GOT3 (cell line): ENCODE data around the gene ADCYAP1R1.

Experiments used
- DNase-seq: peaks from one replicate; lab custom pipeline; 2025; ENCODE audit warnings: mixed read lengths; lab: John Stamatoyannopoulos, UW

Gene ADCYAP1R1

GRCh38 chr7:31068006-31068675, 16.0 kb downstream of the ADCYAP1R1 start:
- DNase-seq = no peak

DNA sequence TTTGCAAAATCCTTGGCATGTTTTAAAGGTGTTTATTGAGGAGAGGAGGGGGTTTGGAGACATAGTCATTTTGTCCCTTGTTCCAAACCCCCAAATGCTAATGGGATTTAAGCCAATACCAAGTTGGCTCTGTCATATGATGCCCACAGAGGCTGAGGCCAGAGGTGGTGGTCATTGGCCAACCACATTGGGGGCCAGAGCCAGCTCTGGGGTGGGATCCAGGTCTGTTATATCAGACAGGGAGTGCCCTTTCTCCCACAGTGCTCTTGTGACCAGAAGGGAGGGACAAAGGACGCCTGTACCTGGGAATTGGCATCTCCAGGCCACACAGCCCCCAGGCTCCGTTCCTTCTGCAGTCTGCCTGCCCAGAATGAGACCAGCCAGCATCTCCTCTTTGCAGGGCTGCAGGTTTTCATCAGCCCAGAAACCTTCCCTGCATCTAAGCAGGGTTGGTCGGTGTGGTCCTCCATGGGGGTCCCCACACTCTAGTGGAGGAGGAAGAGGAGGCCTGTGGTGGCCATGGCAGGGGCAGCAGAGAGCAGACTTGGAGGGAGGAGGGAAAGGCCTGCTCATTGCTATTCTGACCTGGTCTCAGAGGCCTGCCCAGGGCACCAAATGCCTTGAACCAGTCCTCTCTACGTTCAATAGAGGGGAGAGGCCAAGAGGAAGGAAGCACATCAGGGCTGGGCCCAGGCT, 17.9 kb downstream of the ADCYAP1R1 start:
- no peak for DNase-seq

DNA sequence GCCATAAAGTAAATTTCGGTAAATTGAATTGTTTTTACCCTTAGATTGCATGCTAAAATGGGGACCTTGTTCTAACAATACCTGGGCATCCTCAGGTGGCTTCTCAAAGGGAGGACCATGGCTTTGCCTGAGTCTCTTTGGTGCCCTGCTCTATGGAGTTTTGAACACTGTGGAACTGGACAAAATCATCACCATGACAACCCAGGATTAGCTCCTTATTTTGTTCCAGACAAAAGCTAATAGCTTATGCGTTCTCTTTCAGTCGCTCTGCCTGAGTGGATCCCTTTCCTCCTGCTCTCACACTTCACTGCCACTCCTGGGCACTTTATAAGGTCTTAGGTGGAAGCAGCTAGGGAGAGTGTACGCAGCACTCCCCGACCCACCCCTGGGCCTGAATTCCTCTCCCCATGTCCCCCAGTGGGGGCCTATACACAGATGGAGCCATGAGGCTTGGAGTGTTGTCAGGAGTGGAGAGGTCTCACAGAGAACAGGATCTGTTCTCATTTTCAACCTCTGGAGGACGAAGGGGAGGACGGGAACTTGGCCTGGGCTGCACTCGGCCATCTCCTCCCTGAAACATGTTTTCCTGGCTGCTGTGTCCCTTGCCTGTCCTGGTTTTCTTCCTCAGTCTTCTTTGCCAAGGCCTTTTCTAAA, 19.0 kb downstream of the ADCYAP1R1 start:
- no peak for DNase-seq

DNA sequence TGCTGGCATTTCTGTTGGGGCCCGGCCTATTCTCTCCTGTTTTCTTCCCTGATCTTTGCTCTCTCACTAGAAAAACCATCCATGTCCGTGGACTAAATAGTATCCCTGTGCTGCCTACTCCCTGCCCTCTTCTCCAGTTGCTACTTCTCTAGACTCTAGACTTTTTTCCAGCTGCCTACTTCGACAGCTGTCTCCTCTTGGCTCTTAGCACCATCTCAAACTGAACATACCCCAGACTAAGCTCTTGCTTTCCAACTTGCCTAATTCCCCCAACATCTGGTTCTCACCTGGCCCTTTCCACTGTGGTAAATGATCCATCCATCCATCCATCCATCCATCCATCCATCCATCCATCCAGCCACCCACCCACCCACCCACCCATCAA, 19.5 kb downstream of the ADCYAP1R1 start:
- no peak for DNase-seq

DNA sequence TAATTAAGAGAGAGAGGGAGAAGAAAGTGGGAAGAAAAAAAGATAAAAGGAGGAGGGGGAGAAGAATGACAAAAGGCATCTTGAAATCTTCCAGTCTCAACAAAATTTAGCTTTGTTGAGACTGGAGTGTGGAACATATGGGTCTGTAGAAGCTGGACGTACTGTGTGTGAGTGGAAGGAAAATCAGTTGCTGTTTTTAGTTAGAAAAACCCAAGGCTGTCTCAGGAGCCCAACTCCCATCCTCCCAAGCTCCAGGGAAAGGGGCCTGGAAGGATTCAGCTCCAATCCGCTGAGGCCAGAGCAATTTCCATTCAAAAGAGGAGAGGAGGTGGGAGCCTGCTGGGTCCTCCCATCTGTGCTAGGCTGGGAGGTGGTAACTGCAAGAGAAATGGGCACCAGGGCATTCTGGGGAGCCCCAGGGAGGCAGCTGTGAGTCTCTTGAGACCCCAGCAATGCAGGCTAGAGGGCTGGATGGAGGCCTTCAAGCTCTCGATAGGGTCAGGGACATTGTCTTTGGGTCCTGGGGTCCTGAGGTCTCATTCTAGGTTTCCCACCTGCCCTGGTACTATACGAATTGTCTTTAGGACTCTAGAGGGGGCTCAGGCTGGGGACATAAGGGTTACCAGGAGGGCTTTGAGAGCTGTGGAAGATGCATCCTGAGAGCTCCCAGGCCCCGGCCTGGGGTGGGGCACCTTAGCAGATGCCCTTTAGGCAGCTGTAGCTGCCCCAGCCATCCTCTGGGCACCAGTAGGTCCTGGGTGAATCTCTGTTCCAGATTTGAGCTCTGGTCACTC, 21.4 kb downstream of the ADCYAP1R1 start:
- no peak for DNase-seq

DNA sequence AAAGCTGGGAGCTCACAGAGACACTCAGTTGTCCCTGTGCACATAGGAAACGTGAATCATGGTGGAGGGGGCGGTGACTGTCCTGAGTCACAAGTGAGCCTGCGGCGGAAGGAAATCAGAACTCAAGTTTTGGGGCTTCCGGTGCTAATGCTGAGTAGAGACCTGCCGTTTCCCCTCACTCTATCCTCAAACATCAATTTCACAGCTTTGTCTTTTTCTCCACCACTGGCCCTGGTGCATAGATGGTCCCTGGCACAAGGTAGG, 21.9 kb downstream of the ADCYAP1R1 start:
- DNase-seq = no peak

DNA sequence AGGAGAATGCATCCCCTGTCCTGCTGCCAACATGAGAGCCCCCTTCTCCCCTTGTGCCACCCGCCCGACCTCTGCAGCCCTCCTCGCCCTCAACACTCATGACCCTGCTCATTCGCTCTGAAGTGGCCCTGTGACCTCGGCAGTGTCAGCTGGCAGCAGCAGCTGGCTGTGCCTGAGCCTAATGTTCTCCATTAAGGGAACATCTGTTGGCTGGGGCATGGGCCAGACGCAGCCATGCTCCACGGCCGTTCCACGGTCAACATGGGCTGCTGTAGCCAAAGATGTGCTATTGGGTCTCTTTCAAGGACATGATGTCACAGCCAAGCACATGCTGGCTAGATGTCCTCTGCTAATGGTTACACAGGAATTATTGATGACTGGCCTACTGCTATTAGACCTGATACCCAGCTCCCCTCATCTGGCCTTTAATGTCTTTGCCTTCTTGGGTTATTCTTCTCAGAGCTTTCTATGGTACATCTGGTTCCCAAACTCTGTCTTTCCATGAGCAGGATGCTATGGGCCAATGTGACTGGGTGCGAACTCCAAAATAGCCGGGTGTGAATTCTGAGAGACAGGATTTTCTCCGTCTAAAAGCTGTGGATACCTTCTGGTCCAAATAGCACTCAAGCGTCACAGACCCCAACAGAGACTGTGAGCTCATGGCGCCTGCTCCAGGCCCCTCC, 22.4 kb downstream of the ADCYAP1R1 start:
- no peak for DNase-seq

DNA sequence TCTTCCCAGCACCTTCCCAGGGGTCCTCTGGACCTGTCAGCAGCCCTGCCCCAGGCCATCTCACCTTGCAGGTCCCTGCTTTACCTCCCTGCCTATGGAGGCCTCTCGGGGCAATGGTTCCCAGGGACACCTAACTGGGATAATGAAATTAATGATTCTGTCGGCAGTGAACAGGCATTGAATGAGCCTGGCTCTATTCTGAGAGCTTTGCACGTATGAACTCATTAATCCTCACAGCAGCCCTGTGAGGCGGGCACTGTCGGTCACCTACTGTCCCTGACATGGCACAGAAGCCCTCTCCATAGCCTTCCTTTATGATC, 22.9 kb downstream of the ADCYAP1R1 start:
- no peak for DNase-seq

DNA sequence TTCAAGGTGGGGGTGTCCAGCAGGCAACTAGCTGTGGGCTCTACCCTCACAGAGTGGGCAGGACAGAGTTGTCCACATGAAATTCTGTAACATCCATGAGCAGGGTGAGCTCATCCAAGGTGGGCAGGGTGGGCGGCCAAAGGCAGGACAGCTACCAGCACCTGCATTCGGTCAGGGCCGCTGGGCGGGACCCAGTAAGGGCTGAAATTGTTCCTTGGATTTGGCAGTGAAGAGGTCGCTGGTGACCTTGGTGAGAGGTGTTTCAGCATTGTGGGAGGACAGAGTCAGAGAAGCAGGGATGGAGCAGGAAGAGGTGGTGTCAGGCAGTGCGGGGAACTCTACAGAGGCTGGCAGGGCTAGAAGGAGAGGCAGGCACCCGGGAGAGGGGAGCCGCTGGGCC, 23.9 kb downstream of the ADCYAP1R1 start:
- DNase-seq = no peak

DNA sequence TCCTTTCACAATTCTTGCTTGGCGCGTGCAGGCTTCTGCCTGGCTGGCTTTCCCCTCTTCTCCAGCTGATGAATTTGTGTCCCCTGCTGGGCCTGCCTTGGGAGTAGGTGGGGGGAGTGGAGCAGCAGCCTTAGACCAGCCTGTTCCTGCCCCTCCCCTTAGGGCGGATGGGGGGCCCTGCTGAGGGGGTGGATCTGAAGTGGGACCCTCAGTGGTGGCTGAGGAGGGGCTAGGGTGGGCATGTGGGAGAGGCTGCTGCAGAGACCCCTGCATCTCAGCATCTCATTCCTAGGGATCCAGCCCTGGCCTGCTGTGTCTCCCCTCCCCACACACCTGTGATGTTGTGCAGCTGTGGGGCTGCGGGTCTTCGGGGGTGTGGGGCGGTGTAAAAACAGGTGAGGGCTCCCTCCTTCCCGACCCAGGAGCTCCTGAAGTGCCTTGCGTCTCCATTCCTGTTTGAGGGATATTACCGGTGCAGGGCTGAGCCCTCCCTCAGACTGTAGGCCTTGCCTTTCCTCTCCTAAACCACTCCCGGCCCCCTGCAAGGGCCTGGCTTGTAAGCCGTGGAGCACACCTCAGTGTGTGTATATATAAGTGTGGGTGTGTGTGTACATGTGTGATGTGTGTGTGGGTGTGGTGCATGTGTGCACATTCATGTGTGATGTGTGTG, 24.7 kb downstream of the ADCYAP1R1 start:
- no peak for DNase-seq

DNA sequence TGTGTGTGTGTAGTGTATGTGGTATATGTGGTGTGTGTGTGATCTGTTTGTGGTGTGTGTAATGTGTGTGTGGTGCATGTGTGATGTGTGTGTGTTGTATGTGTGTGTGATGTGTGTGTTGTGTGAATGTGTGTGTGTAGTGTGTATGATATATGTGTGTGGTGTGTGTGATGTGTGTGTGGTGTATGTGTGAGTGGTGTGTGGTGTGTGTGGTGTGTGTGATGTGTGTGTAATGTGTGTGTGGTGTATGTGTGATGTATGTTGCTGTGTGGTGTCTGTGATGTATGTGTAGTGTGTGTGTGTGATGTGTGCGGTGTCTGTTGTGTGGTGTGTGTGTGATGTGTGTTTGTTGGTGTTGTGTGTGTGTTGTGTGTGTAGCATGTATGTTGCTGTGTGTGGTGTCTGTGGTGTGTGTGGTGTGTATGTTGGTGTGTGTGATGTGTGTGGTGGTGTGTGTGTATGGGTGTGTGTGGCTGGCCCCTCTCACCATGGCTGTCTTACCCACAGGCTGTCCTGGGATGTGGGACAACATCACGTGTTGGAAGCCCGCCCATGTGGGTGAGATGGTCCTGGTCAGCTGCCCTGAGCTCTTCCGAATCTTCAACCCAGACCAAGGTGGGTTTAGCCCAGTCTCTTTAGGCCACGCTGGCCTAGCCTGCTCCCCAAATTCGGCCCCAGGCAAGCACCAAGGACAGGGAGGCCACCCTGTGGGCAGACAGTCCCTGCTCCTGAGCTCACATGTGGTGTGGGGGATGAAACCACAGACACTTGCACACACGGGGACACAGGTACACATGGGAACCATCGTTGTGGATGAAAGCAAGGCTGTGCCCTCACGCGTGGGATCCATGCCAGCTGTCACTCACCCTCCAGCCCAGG, 25.6 kb downstream of the ADCYAP1R1 start:
- no peak for DNase-seq

DNA sequence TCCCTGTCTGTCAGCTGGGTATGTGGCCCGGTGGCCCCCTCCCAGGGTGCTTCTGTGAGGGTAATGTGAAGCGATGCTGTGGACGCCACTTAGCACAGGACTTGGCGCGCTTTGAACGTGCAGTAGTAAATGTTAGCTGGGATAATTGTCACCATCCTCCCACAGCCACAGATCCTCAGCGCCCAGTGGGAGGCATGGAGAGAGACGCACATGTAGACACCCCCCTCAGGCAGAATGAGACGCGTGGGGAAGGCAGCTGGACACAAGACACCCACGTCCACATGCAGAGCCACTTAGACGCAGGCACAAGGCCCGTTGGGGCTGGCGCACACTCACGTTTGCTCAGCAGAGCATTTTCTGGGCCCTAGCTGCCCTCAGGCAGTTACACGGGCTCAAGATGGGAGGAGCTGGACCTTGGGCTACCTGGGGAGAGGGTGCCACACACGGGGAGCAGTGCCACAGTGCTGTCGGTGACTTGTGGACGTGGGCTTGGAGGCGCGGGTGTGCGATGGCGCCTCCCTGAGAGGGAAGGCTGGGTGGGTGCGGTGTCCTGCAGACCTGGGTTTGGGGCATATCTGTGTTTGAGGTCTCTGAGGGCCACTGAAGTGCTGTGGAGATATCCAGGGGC, 26.4 kb downstream of the ADCYAP1R1 start:
- DNase-seq = no peak

DNA sequence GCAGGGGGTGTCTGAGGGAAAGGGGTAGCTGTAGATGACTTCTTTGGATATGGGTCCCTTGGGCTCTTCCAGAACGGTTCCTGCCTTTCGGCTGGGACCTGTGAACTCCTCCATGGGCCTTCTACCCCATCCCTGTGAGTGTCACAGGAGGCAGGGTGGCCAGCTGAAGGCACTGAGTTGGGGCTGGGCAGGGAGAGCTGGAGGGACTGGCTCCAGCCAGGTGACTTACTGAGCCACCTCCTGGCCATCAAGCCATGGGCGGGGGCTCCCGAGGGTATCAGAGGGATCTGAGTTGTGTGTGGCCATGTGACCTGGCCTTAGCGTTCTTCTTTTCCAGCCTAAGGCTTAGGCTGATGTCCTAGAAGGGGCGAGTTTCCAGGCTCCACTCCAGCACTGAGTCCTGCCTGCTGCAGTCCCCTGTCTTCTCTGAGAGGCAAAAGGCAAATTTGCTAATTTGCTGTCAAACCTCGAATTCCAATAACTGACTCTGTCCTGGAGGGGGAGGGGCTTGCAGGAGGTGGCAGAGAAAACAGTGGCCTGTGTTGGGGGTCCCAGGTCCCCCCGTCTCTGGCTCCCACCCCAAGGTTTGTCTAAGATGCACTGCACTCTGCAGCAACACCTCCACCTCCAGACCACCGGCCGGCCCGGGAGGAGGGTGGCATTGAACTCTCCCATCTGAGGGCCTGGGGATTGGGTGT, 27.2 kb downstream of the ADCYAP1R1 start:
- DNase-seq = no peak

- DNase-seq = no peak
Observed at GRCh38 chr7:31079824-31080511, 27.9 kb downstream of the ADCYAP1R1 start.

- DNase-seq = no peak
Observed at GRCh38 chr7:31080763-31081162, 28.7 kb downstream of the ADCYAP1R1 start.

- no peak for DNase-seq
Observed at GRCh38 chr7:31082017-31082416, 29.9 kb downstream of the ADCYAP1R1 start.

- no peak for DNase-seq
Observed at GRCh38 chr7:31082447-31082846, 30.3 kb downstream of the ADCYAP1R1 start.

DNA sequence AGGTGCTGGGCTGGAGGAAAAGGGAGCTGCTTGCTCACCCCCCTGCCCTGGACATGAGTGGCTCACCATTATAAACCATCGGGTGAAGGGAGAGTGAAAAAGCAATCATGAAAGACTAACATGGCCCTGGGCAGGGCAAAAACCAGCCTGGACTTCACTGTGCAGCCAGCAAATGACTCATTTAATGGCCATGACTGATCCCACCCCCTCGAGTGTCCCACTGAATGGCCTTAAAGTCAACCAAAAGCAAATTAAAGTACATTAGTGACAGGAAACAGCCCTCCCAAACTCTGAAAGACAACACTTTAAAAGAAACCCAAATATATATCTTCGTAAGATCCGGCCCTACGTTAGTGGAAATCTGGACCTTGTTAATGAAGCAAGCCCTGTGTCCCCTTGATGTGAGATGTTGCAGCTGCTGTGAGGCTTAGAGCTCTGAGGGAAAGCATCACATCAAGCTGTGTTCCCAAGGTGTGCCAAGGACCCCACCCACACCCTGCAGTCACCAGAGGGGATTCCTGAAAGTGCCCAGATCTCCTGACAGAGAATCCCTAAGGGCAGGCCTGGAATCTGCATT, 31.2 kb downstream of the ADCYAP1R1 start:
- no peak for DNase-seq

- DNase-seq = no peak
Observed at GRCh38 chr7:31084226-31084625, 32.1 kb downstream of the ADCYAP1R1 start.
